GM12874 (cell line): ENCODE data around the gene TRIM66.

Experiments
- TF ChIP-seq, protein P1 (sequence below): IDR thresholded peaks from 2 replicates; pipeline ENCODE4 v1.5.1; 2011; ENCODE audit warnings: low read depth, mild to moderate bottlenecking, control low read depth, low read length, moderate library complexity; ENCODE audit not compliant: insufficient read depth

Gene TRIM66

DNA sequence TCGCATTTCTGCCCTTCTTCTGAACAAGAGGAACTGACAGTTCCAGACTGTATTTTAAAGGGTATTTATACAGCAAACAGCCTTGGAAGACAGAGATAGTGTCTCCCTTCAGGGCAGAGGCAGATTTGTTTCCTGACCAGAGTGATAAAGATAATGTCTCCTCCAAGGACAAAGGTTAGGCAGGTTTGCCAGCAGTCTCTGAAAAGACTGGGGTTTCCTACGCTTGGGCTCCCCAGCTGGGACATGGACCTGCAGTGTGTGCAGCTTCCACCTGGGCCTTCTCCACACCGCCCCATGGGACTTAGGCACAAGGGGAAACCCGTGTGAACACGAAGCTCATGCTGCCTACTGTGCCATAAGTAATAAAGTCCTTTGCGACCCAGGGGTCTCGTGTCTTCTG, 42.2 kb upstream of the TRIM66 start:
- TF ChIP-seq, protein P1, sequence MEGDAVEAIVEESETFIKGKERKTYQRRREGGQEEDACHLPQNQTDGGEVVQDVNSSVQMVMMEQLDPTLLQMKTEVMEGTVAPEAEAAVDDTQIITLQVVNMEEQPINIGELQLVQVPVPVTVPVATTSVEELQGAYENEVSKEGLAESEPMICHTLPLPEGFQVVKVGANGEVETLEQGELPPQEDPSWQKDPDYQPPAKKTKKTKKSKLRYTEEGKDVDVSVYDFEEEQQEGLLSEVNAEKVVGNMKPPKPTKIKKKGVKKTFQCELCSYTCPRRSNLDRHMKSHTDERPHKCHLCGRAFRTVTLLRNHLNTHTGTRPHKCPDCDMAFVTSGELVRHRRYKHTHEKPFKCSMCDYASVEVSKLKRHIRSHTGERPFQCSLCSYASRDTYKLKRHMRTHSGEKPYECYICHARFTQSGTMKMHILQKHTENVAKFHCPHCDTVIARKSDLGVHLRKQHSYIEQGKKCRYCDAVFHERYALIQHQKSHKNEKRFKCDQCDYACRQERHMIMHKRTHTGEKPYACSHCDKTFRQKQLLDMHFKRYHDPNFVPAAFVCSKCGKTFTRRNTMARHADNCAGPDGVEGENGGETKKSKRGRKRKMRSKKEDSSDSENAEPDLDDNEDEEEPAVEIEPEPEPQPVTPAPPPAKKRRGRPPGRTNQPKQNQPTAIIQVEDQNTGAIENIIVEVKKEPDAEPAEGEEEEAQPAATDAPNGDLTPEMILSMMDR, result no peak

DNA sequence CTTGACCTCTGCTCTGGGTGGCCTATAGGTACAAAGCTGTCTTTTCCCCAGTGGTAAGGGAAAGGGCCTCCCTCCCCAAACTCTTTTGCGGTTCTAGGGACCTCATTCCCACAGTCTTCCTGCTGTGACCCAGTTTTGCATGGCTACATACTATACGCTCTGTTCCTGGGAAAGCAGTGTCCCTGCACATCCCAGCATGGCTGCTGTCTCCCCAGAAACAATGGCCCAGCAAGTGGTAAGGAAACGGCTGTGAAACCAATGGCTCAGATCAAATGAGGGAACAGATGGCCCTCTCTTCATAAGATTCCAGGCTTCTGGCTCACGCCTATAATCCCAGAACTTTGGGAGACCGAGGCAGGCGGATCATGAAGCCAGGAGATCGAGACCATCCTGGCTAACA, 41.2 kb upstream of the TRIM66 start:
- TF ChIP-seq, protein P1, result no peak

DNA sequence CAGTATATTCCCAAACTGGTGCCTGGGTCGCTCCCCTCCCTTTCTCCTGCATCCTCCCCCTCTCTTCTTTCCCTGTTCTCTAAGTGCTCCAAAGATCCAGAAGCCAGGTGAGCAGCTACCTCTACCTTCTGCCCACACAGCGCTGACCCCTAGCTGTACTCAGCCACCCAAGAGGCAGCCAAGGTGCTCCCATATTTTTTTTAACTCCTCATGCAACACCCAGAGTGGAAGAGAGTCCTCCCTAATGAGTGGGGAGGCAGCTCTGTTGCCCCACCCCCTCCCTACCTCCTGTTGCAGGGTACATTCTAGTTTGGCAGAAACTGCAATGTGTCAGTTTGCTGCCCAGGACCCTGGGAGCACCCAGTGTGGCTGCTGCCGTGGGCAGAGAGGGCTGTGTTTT, 40.3 kb upstream of the TRIM66 start:
- TF ChIP-seq, protein P1, result no peak

DNA sequence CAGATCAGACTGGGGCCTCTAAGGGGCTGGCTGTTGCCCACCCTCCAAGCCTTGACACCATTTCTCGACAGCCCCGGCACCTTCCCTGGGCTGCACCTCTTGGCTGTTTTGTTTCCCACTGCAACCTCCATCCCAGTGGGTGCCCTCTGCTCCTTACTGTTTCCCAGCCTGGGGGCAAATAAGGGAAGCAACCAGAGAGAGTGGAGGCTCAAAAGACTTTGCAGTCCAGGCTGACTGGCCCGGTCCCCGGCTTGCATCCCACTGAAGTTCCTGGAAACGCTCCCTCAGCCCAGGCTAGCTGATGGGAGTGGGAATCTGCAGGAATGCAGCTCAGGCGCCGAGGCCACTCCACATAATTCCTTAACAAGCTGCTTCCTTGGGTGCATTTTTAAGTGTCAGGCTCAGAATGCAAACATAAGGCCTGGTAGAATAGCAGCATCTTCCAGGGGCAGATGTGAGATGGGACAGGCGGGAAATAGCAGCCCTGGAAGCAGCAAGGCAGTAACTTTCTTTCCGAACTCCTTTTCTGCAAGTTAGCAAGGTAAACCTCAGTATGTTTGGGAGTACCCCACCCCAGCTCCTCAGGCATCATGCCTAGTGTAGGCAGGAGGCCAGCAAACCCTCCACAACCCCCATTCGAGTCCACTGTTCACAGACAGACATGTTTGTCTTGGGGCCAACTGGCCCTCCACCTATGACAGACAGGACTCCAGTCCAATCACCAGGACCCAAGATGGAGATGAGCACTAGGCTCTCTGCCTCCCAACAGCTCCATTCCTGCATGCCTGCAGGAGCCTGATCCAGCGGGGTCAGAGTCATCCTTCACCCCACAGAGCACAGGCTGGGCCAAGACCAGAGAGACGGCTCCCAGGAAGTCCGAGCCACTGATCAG, 39.4 kb upstream of the TRIM66 start:
- TF ChIP-seq, protein P1, result no peak

DNA sequence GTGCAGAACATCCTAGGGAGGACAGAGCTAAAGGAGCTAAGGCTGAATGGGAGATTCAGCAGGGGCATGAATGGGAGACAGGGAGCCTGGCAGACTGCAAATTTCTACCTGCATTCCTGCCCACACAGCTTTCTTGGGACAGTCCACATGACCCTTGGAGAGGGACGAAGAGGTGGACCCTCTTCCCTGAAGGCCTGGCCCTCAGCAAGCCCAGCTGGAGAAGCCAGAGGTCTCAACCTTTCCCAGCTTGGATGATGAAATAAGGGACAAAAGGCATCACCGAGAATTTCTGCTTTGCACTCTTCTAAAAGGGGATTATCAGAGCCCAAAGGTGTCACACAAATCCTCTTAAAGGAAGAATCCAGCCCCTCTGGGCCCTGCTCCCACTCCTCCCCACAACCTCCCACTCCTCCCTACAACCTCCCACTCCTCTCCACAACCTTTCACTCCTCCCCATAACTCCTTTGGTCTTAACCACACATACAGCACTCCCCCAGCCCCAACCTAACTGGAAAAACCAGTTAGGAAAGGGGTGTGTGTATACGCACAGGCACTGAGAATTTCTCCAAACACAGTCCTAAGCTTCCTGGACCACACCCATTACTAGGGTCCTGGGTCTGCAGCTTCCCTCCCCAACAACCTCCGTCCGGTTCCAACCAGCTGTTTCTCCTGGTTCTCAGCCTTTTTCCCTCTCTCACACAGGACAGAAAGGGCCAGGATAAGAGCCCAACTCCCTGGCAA, 38.6 kb upstream of the TRIM66 start:
- TF ChIP-seq, protein P1, result no peak

DNA sequence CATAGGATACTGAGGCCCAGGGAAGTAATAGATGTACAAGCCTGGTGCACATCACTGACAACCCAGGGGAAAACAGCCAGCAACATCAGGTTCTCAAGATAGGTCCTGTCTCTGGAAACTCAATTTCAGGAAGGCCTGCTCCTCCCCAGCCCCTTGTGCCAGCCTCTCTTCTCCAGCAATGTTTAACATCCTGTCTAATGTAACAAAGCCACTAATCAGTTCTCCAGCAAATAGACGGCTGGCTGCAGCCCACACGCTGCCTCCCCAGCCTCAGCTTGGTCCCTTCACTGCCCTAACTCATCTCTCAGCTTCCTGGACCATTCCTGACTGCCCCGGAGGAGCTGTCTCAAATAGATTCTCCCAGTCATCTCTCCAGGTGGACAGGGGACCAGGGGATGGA, 37.9 kb upstream of the TRIM66 start:
- TF ChIP-seq, protein P1, result no peak

DNA sequence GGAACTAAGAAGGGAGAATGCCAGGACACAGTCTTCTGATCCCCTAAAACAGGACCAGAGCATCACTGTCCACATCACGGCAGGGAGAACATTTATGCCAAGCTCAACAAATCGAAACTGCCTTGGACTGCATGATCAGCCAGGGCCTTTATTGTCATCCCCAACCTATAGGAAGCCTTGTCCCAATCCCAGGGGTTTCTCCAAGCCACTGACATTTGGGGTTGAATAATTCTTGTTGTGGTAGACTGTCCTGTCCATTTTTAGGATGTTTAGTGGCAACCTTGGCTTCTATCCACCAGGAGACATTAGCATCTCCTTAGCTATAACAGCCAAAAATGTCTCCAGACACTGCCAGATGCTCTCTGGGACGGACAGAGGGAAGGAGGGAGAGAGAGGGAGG, 37.3 kb upstream of the TRIM66 start:
- TF ChIP-seq, protein P1, result no peak
